Activated naive CD4-positive, alpha-beta T cell treated with anti-CD3 and anti-CD28 coated beads, Interleukin-2, amount 50 U/mL, for 16 hours (primary cell): ENCODE measurements around the gene KLHL18.
A peak's percentile ranks its signal among the peaks of the same experiment; 100 is the strongest.
"Not testable (repeated sequence)": the region's sequence is repeated elsewhere in the genome, so short reads cannot be mapped to it uniquely, and the experiment has no call there.

Source experiments
- DNase-seq: peaks from one replicate; pipeline ENCODE4 v3.0.0-alpha.2; 2020

KLHL18 gene

GRCh38 chr3:47366833-47367232, 84.1 kb downstream of the KLHL18 start:
- no peak for DNase-seq

DNA sequence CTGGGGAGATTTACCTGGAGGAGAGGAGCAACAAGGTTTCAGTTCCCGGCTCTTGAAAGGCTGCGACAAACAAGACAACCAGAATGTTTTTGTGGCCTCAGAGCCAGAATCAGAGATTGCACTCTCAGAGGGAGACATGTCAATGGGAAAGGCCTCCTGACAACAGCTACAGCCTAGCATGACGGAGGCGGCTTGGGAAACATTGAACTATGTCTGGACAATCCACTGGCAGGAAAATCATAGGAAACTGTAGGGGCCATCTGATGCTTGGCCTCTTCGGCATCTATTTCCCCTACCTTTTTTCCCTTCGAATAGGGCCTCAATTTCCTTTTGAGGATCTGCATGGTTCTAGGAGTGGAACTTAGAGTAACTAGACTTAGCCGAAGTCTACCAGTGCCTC, 84.9 kb downstream of the KLHL18 start:
- no peak for DNase-seq

DNA sequence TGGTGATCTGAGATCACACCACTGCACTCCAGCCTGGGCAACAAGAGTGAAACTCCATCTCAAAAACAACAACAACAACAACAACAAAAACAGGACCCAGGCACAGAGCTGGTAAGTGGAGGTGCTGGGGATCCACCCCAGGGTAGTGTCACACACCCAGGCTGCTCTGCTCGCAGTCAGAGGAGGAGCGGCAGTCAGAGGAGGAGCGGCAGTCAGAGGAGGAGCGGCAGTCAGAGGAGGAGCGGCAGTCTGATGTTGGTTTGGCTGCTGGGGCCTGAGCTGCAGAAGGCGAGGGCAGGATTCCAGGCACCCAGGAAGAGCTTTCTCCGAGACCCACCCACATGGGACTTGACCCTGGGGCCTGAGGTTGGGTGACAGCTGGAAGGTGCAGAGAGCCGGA, 87.3 kb downstream of the KLHL18 start:
- not testable (repeated sequence) for DNase-seq

DNA sequence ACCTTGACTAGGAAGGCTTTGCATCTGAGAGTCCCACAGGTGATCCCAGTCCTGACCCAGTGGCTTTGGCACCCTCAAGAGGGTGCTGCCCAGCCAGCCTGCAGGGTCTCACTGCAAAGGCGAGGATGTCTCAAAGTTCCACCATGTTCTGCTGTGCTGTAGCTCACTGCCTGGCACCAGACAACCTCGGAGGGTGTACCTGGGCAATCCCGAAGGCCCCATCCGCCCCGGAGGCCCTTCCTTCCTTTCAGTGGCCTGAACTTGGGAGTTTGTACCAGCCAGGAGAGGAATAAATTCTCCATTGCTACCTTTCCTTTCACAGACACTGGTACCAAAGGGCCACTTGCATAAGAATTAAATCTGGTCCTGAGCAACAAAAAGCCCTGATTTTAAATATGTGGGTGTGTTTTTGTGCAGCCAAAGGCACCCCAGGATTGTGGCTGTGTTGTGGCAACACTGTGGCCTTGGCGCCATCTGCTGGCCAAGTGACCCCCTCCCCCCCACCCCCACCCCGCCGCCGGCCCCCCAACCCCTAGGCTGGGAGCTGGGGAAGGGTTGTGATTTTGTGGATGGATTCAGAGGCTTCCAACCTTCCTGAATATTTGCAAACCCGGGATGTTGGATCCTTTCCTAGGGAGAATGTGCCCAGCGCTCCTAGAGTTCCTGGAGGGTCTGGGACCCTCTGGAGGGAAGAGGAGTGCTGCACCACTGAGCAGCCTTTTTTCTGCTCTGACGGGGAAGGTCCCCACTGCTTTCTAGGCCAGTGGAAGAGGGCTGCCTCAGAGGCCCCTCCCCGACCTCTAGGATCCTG, 88.3 kb downstream of the KLHL18 start:
- peak; percentile 27 for DNase-seq

DNA sequence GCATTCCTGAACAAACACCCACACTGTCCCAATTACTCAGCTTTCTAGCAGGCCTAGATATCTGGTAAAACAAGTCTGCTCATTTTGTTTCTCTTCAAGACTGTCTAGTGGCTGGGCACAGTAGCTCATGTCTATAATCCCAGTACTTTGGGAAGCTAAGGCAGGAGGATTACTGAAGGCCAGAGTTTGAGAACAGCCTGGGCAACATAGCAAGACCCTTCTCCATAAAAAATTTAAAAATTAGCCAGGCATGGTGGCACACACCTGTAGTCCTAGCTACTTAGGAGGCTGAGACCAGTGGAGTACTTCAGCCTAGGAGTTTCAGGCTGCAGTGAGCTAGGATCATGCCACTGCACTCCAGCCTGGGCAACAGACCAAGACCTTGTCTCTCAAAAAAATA, 91.8 kb downstream of the KLHL18 start:
- no peak for DNase-seq

GRCh38 chr3:47376393-47376792, 93.6 kb downstream of the KLHL18 start:
- DNase-seq: no peak

DNA sequence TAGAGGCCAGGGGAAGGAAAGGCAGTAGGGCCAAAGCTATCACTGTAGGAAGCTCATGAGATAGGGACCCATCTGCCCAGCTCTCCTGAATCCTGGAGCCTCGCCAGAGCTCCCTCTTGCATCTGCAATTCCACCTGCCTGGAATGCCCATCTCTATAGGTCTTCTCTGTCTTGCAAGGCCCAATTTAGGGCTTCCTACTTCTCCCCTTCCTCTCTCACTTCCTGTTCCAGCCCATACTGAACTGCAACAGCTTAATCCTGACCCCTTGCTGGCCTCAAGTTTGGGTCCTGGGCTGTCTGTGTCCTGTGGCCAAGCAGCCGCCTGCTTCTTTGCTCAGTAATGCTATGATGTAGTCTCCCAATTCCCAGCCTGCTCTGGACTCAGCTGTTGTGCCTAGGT, 94.4 kb downstream of the KLHL18 start:
- DNase-seq: no peak

GRCh38 chr3:47378869-47379268, 96.1 kb downstream of the KLHL18 start:
- no peak for DNase-seq

DNA sequence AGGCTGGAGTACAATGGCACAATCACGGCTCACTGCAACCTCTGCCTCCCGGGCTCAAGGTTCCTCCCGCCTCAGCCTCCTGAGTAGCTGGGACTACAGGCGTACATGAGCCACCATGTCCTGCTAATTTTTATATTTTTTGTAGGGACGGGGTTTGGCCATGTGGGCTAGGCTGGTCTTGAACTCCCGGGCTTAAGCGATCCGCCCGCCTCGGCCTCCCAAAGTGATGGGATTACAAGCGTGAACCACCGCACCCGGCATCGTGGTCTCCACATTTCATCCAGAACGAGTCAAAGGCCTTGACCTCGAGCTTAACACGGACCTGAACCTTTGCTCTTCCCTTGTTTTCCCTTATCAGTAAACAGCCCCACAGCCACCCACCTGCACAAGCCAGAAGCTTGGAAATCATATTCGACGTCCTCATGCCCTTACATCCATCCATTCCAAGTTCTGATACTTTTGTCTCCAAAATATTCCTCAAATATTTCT, 96.7 kb downstream of the KLHL18 start:
- no peak for DNase-seq

- no peak for DNase-seq
These were observed 97.4 kb downstream of the KLHL18 start for GRCh38 chr3:47380026-47380600.

- peak; percentile 98 for DNase-seq
These were observed 98.0 kb downstream of the KLHL18 start, which contains the start of gene PTPN23 for GRCh38 chr3:47380601-47381316. Gene PTPN23, plus strand, starts transcription at chr3:47381021. Its CDS starts 76 bp downstream, at chr3:47381097.

- peak; percentile 64 for DNase-seq
These were observed 98.8 kb downstream of the KLHL18 start for GRCh38 chr3:47381317-47382157.

DNA sequence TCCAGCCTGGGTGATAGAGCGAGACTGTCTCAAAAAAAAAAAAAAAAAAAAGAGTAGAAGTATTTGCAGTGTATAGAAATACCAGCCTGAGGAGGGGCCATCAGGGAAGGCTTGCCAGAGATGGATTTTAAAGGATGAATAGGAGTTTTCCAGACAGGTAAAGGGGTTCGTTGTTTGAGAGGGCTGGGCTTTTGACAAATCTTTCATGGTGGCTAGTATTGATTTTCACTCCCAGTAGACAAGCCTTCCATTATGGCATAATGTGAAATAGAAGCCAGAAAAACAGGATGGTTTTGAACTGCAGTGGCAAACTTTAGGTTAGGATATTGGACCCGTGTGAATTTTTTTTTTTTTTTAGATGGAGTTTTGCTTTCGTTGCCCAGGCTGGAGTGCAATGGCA, 101.7 kb downstream of the KLHL18 start:
- DNase-seq: no peak

DNA sequence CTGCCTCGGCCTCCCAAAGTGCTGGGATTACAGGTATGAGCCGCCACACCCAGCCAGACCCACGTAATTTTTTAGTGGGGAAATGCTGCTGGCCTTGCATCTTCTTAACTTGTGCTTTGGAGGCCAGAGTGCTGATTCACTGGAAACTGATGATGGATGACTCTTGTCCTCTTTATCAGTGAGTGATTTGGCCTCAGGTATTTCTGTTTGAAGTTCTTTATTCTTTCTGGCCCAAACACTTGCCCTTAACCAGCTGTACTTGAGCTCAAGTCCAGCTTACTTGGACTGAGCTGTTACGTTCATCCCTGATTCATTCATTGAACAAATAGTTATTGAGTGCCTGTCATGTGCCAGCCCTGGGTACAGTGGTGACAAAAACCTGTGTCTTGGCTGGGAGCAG, 102.3 kb downstream of the KLHL18 start:
- DNase-seq: no peak

DNA sequence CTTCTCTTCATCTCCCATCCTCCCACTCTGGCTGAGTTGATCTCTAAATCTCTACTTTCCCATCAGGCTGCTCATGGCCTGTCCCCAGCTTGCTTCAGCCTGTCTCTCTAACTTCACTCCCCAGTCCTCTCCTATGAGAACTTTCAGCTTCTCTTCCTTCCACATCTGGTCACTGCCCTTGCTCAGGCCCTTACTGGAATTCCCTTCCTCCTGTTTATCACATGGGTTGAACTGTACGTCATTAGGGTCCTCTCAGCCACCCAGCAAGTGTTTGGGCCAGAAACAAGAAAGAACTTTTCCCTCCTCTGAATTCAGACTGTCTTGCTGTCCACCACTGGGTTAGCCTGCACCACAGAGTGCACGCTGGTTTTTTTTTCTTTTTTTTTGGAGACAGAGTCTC, 103.1 kb downstream of the KLHL18 start:
- no peak for DNase-seq

GRCh38 chr3:47392933-47393332, 110.2 kb downstream of the KLHL18 start:
- DNase-seq: no peak

DNA sequence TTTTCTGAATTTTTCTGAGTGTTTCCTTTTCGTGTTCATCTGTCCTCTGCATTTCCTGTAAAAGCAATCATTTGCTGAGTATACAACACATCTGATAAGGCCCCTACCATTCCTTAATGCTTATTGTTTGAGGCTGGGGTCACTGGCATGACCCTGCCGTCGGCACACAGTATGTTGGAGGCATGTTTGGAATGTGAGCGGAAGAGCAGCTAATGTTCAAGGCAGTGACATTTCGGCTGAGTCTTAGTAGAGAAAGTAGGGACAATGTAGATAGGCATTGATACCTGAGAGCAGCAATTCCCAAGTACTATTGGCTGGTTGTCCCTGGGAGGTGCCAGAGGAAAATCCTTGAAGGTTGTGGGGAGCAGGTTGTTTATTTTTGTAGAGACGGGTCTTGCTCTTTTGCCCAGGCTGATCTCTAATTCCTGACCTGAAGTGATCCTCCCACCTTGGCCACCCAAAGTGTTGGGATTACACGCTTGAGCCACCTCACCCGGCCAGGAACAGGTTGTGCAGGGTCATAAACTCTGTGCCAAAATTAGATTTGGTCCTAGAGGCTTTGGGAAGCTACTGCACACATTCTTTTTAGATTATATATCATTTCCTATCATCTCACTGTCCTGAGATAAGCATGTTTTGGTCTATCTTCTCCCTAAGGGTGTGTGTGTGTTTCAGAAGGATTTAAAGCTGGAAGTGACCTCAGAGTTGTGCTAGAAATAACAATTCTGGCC, 111.6 kb downstream of the KLHL18 start:
- DNase-seq: no peak

DNA sequence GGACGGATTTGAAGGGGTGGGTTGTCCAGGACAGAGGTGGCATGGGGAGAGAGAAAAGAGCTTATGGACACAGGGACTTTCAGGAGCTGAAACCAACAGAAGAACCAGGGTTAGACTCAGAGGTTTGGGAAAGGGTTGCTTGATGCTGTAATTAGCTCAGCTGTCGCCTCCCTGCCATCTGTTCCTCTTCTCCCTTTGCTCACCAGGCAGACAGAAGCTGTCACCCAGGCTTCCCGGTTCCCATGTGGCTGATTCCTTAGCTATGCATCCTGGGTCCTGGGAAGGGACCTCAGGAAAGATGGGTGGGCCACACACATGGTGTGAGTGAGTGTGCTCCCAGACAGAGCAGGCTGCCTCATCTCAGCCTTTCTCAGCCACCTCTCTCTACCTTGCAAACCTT, 112.1 kb downstream of the KLHL18 start:
- no peak for DNase-seq
